IPS-NIHi11 (cell line): ENCODE data around the gene GID4.

ENCODE experiments used
- DNase-seq: peaks from one replicate; pipeline ENCODE4 v3.0.0; 2012; ENCODE audit warnings: mixed read lengths, low spot score

The GID4 gene

DNA sequence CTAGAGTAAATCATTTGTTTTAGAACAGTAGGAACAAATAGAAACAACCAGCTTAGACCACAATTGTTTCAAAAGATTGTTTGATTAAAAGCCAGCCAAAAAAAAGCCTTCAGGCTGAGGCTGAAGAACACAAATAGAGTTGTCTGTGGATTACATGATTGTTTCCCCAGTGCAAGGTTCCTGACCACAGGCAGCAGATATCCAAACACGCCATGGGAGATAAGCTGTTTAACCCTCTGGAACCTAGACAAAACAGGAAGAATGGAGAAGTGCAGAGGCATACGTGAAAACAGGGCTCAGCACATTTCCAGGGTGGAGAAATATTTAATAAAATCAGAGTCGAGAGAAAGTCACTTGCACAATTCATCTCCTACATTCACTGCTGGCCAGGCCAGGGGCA is 21.2 kb upstream of the GID4 start:
- no peak for DNase-seq

DNA sequence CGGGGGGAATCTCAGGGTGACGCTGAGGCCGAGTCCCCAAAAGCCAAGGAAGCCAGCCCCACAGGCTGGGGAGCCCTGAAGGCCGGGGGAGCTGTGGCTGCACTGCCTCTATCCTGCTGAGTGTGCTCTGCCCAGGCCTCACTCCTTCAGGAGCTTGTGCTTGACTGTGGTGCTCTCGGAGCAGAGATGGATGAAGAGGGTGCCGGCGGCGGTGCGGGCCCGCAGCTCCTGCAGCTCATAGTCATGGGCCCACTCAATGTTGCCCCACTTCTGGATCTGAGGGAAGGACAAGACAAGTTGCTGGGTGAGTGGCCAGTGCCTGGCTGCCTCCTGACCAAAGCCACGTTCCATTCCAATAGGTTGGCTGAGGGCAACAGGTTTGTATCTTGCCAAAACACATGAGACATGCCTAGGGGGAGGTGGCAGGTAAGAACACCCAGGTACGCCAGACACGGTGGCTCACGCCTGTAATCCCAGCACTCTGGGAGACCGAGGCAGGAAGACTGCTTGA is 20.7 kb upstream of the GID4 start:
- DNase-seq, result no peak

DNA sequence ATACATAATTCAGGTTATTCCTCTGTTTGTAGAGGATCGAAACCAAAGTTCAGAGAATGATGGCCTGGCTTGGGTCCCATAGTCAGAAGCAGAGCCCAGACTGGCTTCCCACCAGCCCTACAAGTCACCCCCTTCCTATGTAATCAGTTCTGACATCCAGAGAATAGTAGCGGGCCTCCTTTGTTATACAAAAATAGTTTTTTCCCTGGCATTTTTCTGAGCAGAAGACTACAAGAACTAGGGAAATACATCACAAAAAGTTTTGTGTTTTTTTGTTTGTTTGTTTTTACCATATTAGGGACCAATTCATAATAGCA is 19.4 kb upstream of the GID4 start:
- no peak for DNase-seq

DNA sequence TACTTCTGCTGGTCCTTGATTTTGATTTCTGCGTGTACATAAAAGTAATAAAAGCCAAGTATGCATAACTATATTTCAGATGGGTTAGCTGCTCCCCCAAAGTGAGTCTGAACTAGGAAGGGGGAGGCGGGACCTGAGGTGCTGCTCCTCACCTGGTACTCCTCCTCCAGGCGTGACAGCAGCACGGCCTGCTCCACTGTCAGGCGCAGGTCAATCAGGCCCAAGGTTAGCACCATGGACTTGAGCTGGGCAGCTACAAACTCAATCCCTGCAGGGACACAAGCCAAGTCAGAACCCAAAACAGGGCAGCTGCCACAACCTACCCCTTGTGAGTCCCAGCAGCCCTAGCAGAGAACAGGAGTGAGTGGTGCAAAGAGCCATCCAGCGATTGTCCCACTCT is 18.2 kb upstream of the GID4 start:
- no peak for DNase-seq

DNA sequence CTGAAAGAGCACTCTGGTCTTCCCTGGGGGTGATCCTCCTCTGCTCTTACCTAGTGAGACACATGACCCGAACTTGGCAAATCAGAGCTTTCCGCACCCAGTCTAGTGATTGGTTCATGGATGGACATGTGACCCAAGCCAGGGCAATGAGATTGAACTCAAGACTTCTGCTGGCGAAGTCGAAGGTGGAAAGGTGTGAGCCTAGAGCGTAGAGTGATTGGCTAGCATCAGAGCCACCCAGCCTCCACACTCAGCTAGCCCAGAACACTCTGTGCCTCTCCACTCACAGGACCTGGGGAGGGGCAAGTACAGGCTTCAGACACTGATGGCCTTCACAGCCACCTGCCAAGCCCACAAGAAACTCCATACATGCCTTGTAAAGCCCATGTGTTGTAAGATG is 17.8 kb upstream of the GID4 start:
- DNase-seq, result no peak

DNA sequence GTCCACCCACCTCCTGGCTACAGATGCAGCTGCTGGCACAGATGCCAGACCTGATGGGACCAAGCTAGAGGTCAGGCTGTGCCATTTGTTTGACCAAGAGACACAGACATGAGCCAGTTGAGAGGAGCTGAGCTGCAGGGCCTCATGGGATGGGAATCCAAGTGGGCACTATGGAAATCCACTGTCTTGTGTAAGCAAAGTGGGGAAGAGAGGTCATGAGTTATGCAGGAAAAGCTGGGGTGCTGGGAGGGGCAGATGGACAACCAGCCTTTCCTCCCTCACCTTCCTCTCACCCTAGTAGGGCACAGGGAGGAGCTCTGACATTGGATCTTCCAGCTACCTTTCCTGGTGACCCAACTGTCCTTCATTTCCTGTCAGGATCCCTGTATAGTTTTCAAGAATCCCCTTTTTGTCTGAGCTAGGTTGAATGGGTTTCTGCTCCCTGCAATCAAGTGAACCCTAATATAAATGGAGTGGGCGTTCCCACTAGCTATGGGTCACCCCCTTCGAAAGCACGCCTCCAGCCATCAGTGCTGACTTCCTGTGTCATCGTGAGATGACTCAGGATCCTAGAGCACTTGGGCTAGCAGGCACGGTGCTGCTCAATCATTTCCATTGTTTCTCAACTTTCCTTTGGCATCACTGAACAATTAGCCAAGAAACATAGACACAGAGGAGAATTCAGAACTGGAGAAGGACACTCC is 13.8 kb upstream of the GID4 start:
- DNase-seq, result no peak

DNA sequence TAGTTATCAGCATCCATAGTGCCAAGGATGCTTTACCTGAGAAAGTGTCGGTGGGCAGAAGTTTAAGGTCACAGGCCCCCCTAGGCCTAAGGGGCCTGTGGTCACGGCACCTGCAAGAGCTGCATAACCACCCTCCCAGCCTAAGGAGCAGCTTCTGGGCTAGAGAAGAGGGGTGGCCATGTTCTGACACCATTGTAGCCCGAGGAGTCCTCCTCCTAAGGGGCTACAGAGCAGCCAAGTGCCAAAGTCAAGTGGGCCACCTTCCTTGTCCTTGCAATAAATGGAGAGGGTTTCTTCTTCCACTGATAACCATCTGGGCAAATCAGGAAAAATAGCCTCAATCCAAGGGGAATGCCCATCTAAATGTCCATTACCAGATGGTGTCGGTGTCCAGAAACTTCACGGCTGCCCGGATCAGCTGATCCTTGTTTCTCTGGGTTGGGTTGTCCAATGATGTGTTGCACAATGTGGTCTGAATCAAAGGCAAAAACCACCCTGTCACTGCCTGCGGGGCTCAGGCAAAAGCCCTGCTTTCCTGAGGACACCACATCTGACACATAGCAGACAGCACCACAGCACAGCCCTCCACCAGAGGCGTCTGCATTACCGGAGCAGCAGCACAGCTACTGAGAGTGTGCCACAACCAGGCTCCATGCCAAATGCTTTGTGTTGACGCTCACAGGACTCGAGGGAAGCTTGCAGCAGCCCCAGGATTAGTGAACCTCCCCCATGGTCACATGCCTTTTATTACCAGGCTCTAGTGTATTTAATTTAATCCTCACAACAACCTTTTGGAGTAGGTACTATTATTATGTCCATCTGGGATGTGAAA is 13.0 kb upstream of the GID4 start:
- DNase-seq, result no peak

DNA sequence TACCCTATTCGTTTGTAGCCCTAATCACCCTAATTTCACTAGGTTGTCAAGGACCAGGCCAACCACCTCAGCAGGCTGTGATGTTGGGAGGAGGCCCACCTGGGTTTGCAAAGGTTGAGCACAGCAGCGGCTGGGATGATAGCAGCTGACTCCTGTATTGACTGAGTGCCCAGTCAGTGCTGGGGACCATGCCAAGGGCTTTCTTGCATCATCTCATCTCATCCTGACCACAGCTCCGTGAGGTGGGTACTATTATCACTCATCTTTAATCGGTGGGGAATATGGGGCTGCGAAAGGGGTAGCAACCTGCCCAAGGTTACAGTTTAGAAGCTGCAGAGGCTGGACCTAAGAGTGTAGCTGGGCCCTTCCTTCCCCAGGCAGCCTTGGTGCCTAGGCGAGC is 11.9 kb upstream of the GID4 start:
- no peak for DNase-seq

DNA sequence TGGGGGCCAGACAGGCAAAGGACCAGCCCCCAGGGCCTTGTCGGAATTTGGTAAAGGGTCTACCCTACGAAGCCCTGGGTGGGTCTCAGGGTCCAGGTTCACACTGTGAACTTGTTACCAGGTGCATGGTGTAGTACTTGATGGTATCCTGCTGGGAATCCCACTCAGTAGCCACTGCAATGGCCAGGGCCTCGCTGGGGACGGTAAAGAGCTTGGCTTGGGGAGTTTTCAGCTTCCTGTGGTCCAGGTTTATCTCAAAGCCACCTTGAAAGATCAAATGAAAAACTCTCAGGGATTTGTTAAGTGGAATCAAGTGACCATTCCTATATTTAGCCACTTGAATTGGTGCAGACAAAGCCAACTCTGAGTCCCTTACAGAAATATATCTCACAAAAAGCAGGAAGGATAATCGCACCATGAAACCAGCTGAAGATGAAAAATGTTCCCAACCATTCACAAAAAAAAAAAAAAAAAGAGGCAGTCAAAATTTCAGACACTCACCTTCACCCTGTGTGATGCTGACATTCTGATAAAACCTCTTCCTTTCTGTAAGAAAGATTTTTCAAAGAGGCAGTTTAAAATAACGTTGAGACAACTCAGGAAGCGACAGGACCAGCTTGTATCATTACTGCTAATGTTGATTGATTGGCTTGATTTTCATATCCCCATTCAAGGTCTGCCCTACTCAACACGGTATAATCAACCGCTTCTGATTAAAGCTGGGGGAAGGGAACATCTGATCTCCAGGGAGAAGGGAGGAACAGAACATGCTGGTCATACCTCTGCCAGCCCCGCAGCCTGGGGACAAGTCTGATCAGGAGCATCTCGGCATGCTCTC is 10.9 kb upstream of the GID4 start:
- DNase-seq, result no peak

DNA sequence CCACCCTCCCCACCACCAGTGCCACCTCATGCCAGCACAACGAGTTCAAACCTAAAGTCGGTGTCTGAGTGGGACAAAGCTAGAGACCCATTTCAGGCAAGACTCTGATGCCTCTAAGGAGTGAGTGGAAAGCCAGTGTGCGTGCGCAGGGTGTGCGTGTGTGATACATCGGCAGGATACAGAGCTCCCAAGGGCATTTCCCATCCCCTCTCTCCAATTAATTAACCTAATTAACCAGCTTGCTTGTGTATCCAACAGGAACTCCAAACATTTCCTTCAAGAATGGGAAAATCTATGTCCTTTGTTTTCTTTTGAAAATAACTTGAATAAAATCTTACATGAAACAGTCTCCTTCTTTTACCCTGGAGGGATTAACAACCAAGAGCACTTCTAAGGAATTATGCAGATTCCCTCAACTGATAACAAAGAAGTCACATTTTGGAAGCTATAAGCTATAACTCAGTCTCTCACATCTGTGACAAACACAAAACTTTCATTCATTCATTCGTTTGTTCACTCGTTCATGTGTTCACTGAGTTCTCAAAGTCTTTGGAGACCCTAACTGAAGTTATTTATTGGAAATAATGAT is 10.2 kb upstream of the GID4 start:
- no peak for DNase-seq

DNA sequence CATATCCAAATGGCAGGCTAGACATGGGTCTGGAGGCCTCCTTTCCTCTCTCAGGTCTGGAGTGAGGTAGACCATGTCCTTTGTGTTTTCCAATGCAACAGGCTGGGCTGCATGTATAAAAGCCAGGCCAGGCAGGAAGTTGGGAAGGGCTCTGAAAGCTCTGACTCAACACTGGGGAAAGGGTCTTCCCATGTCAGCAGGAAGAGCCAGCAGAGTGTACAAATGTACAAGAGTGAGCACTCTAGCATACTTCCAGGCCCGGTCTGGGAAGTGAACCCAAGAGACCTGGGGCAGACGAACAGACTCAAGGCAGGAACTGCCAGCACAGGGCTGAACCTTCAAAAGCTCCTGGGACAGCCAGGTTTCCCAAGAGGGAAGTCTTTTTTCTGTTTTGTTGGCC is 7.3 kb upstream of the GID4 start:
- no peak for DNase-seq

DNA sequence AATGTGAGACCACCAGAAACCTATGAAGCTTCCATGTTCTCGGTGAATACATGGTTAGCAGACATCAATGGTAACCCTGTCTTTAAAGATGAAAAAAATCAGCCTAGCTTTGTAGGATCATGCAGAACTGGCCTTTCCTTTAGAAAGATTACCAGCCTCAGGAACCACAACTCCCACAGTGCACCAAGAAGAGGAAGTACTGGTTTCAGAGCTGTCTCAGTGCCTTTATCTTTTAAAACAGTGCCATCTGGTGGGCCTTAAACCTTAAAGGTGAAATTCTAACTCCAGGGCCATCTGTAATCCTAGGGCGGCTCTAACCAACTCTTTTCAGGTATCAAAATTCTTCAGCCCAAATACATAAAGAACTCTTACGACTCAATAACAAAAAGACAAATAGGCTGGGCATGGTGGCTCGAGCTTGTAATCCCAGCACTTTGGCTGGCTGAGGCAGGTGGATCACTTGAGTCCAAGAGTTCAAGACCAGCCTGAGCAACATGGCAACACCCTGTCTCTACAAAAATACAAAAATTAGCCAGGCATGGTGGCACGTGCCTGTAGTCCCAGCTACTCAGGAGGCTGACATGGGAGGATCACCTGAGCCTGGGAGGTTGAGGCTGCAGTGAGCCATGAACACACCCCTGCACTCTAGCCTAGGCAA is 5.6 kb upstream of the GID4 start:
- peak; percentile 77 for DNase-seq

DNA sequence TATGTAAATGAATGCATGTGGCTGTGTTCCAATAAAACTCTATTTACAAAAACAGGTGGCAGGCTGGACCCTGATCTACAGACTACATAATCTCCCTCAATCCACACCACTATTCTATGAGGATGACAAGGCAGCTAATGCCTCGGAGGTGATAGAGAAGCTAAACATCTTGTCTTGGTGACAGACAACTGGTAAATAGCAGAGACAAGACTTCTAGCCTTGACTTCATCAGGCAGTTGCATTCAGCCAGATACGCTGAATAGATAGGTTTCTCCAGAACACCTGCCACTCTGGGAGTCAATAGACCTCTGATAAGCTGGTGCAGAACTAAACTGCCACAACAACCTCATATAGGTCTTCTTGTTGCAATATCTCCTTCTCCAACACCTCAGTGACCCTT is 3.5 kb upstream of the GID4 start:
- DNase-seq, result no peak

DNA sequence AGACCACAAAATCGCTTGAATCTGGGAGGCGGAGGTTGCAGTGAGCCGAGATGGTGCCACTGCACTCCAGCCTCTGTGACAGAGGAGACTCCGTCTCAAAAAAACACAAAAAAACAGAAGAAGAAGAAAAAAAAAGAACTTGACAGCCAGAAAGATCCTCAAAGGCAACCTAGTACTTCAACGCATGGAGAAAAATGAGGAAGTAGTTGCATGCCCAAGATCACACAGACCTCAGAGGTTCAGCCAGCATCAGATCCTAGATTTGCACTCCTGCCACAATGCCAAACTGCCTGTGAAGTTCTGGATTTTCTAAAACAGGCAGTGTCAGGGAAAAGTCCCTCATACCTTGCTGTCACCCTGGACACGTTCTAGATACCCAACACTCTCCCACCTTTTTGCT is 1.7 kb upstream of the GID4 start:
- DNase-seq, result no peak

DNA sequence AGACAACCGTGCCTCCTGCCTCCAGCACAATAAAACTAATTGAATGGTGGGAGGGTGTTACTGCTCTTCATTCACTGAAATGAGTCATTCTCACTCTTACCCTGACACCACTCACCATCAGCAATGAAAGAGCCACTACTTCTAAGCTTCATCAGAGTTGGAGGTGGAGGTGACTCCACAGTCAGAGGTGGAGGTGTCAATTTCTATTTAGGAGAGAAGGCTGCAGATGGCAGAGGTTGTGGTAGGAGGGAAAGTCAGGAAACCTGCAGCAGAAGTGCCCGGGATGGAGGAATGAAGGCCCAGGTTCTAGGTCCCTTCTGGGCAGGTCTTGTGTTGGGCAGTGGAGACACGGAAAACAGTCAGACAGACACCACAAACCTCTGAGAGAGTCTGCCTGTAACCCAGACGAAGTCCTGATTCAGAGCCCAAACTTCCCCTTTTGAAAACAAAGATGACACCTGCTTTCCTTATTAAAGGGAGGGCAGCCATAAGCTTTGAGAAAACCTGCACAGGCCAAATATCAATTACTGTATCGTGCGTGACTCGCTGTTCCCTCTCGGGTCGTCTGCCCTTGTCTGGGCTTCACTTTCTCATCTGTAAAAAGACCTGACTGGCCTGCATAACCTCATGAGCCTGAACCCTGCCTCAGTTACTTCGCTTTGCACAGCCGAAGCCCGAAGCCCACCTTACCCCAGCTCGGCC is 908 bp upstream of the GID4 start:
- no peak for DNase-seq

DNA sequence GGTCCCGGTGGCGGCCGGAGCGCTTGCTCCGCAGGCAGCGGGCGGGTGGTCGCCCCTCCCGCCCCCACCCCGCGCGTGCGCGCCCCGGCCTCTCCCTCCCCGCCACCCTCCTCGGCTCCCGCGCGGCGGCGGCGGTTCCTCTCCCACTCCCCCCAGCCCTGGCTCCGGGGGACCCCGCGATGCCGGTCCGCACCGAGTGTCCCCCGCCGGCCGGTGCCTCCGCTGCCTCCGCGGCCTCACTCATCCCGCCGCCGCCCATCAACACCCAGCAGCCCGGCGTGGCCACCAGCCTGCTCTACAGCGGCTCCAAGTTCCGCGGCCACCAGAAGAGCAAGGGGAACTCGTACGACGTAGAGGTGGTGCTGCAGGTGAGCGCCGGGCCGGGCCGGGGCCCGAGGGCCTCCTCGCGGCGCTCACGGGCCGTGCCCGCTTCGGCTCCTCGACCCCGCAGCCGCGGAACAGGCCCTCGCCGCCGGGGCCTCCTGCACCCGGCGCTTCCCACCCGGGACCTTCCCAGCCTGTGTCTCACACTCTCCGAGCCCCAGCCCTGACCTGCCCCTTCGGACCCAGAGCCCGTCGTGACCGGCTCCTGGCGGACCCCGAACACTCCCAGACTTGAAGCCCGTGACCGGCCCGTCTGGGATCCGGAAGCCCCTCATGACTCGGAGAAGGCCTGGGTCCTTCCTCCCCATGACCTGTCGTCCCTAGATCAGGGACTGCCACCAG is 490 bp downstream of the GID4 start:
- DNase-seq, result no peak

DNA sequence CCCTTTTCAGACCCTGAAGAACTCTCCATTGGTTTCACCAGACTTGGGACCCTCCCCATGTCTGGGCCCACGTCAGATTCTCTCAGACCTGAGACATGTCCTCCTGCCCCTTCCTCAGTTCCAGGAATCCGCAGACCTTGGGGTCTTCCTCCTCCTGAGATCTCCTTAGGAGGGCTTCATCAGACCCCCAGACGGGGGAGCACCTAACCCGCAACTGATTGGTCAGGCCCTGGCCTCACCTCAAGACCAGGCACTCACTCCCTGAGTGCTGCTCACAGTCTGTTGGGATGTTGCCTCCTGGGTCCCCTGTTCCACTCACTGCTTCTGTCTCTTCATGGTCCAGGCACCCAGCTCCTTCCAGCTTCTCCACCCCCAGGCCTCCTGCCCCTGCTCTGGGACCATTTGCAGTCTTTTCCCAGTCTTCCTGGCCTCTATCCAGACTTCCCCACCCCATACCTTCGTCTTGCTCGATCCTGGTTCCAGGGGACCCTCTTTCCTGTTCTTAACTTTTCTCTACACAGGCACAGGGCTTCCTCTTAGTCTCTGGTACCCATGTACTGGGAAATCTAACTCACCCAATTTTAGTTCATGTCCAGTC is 1.2 kb downstream of the GID4 start:
- DNase-seq, result no peak

DNA sequence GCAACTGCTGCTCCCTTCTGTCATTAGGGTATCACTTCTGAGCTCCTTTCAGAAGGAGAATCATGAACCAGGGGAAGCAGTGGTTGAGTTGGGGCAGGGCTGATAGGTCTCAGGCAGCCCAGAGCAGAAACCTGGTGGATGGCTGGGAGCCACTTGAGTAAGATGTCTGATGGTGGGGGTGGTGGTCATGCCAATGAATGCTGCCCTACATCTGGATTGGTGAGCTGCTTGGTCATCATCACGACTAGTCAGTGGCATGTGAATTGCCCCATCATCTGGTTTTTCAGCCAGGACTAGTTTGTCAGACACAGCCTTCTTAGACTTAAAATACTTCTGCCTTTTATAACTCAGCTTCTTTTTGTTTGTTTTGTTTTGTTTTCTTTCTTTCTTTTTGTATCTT is 2.6 kb downstream of the GID4 start:
- DNase-seq, result no peak

DNA sequence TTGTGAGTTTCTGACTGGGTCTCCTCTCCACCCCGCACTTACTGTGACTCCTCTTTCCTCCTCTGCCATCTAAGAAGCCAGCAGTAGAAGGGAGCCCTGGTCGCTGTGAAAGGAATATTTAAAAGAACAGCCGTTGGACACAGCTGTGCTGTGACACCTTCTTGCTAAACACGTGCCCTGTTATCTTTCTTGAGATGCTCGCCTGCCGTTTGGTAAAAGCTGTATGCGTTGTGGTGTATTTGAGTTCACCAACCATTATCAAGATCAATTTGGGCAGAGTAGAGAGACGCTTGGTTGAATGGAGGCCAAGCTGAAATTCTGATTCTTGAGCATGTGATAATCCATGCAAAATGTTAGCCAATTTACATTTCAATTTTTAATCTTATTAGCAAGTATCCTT is 3.8 kb downstream of the GID4 start:
- DNase-seq, result no peak

DNA sequence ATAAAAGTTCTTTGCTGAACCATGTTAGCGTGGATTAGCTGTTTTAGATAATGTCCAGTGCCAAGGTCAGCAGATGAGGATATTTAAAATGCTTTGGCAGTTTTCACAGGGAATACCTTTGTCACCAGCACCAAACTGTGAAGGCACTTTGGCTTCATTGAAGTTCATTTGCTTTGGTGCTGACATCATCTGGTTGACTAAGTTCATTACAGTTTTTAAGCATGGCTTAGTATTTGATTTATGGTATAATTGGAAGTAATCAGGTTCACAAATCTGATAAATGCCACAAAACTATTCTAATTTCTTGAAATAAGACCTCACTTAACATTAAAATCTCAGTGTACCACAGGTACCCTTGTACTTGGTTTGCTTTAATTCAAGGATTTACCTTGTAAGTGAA is 4.3 kb downstream of the GID4 start:
- no peak for DNase-seq
